Peyer's patch (tissue), 4 donors: ENCODE data around the gene L1CAM.

Experiments
- CTCF ChIP-seq, 6 experiments: fragments of 450-650 bp in 4 of 6; fragments of 200-600 bp in 2 of 6; sonication (generic) in 1 of 6; IDR thresholded peaks; one replicate each; pipeline ENCODE4 v1.5.1; 2017 to 2019; ENCODE audit warnings: antibody characterized with exemption in 6 of 6, mild to moderate bottlenecking in 3 of 6, moderate library complexity in 1 of 6
- POLR2A ChIP-seq, 2 donors: fragments of 450-650 bp; IDR thresholded peaks; one replicate each; pipeline ENCODE4 v1.5.1; 2017; ENCODE audit warnings: antibody characterized with exemption in 2 of 2, mild to moderate bottlenecking in 2 of 2, moderate library complexity in 2 of 2

- TF ChIP-seq CTCF (IDR thresholded peaks at IDR 0.05) (no peak), POLR2A (IDR thresholded peaks at IDR 0.05) (no peak)
Measured at GRCh38 chrX:153883163-153883843, 2.7 kb downstream of the L1CAM start.
